Endodermal cell (in vitro differentiated cells): ENCODE data around the gene PLA2R1. TPM values are rescaled to one million over a fixed set of nuclear protein-coding genes. Genes with fewer than 3 reads are reported as not detected.

Experiments
- DNase-seq: peaks from one replicate; pipeline ENCODE4 v3.0.0-alpha.2; 2017
- H3K27ac ChIP-seq: 2 replicates; pipeline ENCODE4 v1.5.1; 2013; ENCODE audit warnings: mild to moderate bottlenecking, low read depth, low read length, moderate library complexity
- H3K27me3 ChIP-seq: 2 replicates; pipeline ENCODE4 v1.6.1; 2013; ENCODE audit warnings: mild to moderate bottlenecking, low read length, moderate library complexity; ENCODE audit not compliant: insufficient read depth, control insufficient read depth, poor library complexity, severe bottlenecking
- H3K36me3 ChIP-seq: 2 replicates; pipeline ENCODE4 v1.7.0; 2013; ENCODE audit warnings: mild to moderate bottlenecking, low read length, moderate library complexity; ENCODE audit not compliant: control insufficient read depth, insufficient read depth
- H3K4me1 ChIP-seq: one replicate; pipeline ENCODE4 v1.7.0; 2013; ENCODE audit warnings: low read length; ENCODE audit not compliant: control insufficient read depth, insufficient read depth
- H3K4me3 ChIP-seq: 2 replicates; pipeline ENCODE4 v1.5.1; 2013; ENCODE audit warnings: mild to moderate bottlenecking, low read length, moderate library complexity
- H3K9ac ChIP-seq: 2 replicates; pipeline ENCODE4 v1.6.1; 2013; ENCODE audit warnings: mild to moderate bottlenecking, low read length, moderate library complexity; ENCODE audit not compliant: poor library complexity, severe bottlenecking; ENCODE audit errors: extremely low read depth
- H3K9me3 ChIP-seq: 2 replicates; pipeline ENCODE4 v1.6.1; 2013; ENCODE audit warnings: mild to moderate bottlenecking, low read length, moderate library complexity; ENCODE audit not compliant: control insufficient read depth
- H3K27ac Mint-ChIP-seq: 2 replicates; pipeline ENCODE4 v1.8.0; 2020; ENCODE audit warnings: mixed read lengths
- H3K27me3 Mint-ChIP-seq: 2 replicates; pipeline ENCODE4 v1.8.0; 2021; ENCODE audit warnings: mild to moderate bottlenecking, mixed read lengths; ENCODE audit not compliant: insufficient read depth
- H3K36me3 Mint-ChIP-seq: 2 replicates; pipeline ENCODE4 v1.8.0; 2020; ENCODE audit warnings: low read depth, mixed read lengths
- H3K4me1 Mint-ChIP-seq: 2 replicates; pipeline ENCODE4 v1.8.0; 2020; ENCODE audit warnings: mixed read lengths
- H3K4me3 Mint-ChIP-seq: 2 replicates; pipeline ENCODE4 v1.8.0; 2020; ENCODE audit warnings: mild to moderate bottlenecking, moderate library complexity, mixed read lengths
- H3K9me3 Mint-ChIP-seq: 2 replicates; pipeline ENCODE4 v1.8.0; 2020; ENCODE audit warnings: mild to moderate bottlenecking, mixed read lengths
- WGBS, 2 experiments: methylation state at CpG; one replicate each; pipeline versions ENCODE4 v1.1.5 to v1.1.7; 2013; ENCODE audit warnings: missing lambda C conversion rate in 2 of 2, mixed read lengths in 1 of 2; ENCODE audit not compliant: insufficient coverage in 1 of 2, insufficient read length in 1 of 2; 5-methylcytosine and 5-hydroxymethylcytosine counted together
- total RNA-seq, 2 donors: library from RNA; stranded (reverse); fragmentation: NEBNext Ultra II Directional in 1 of 2; extraction: Animal tissue kit (Norgen Biotek cat#: 25700) in 1 of 2; gene quantifications; 2 replicates in 1 of 2; 3 replicates in 1 of 2; pipeline ENCODE4 v1.2.1, GENCODE V29; 2021
- TF ChIP-seq, protein P1 (sequence below): fragments of 200-600 bp; sonication (generic); conservative IDR thresholded peaks from 2 replicates; pipeline ENCODE4 v1.5.0; 2021; ENCODE audit warnings: antibody characterized with exemption, mild to moderate bottlenecking

The PLA2R1 gene
- total RNA-seq, 2 donors from 2014 or later: 1.4 to 1.8 TPM

DNA sequence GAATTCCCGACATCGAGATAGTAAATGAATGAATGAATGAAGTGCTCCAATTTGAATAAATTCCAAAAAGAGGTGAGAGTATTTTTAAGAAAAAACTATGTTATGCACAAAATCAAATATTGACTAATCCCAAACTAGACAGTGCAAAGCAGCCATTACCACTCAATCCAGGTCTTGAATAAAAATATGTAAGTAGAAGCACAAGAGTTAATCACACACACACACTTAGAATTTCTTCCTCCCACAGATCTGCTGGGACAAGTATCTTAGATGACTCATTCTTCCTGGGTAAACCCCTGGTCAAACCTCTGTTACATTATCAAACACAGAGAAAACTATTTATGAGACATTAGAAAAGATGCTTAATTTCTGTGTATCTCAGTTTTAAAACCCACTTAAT is 102.0 kb downstream of the PLA2R1 start:
- Histone ChIP-seq H3K27ac (no peak overlapping the region), H3K9me3 (no peaks in the 10 kb centered on the region), H3K4me1 (no peaks in the 10 kb centered on the region), H3K9ac (no peak overlapping the region), H3K36me3 (no peaks in the 10 kb centered on the region), H3K27me3 (no peaks in the 10 kb centered on the region), H3K4me3 (no peak overlapping the region)
- no peak overlapping the region for H3K27ac Mint-ChIP-seq
- TF ChIP-seq, protein P1, sequence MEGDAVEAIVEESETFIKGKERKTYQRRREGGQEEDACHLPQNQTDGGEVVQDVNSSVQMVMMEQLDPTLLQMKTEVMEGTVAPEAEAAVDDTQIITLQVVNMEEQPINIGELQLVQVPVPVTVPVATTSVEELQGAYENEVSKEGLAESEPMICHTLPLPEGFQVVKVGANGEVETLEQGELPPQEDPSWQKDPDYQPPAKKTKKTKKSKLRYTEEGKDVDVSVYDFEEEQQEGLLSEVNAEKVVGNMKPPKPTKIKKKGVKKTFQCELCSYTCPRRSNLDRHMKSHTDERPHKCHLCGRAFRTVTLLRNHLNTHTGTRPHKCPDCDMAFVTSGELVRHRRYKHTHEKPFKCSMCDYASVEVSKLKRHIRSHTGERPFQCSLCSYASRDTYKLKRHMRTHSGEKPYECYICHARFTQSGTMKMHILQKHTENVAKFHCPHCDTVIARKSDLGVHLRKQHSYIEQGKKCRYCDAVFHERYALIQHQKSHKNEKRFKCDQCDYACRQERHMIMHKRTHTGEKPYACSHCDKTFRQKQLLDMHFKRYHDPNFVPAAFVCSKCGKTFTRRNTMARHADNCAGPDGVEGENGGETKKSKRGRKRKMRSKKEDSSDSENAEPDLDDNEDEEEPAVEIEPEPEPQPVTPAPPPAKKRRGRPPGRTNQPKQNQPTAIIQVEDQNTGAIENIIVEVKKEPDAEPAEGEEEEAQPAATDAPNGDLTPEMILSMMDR: no peak
- no peak for DNase-seq
- H3K9me3 Mint-ChIP-seq: no peaks in the 10 kb centered on the region
- no peaks in the 10 kb centered on the region for H3K27me3 Mint-ChIP-seq
- H3K36me3 Mint-ChIP-seq: no peaks in the 10 kb centered on the region
- peaks cover 7% of the 10 kb centered on the region for H3K4me1 Mint-ChIP-seq
- WGBS, 2 experiments: 94% methylated on average over 2 of the region's 2 CpGs; no CpG with 5 or more reads in 1 of the 2 experiments
- H3K4me3 Mint-ChIP-seq: no peak overlapping the region

DNA sequence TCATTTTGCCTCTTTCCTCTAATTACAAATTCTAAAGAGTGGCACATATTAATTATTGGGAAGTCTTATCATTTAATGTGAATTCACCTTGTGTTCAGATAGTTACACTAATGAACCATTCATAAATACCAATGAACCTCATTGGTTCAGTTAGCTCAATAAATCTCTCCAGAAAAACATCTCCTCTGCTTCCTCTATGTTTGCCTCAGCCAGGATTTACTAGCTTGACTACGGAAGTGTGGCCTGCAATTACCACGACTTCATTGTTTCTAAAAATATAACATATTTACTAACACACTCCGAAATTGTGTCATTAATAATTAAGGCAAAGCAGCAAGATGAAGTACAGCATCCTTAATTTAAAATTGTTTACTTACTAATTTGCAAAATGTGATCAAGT is 103.3 kb downstream of the PLA2R1 start:
- H3K36me3 ChIP-seq: no peaks in the 10 kb centered on the region
- TF ChIP-seq, protein P1: no peak
- Mint-ChIP-seq H3K4me1 (peaks cover 7% of the 10 kb centered on the region), H3K9me3 (no peaks in the 10 kb centered on the region), H3K36me3 (no peaks in the 10 kb centered on the region), H3K27me3 (no peaks in the 10 kb centered on the region), H3K27ac (no peak overlapping the region), H3K4me3 (no peak overlapping the region)
- no peak overlapping the region for H3K27ac ChIP-seq
- no peak for DNase-seq
- WGBS, 2 experiments: 85 to 93% methylated on average over 3 of the region's 3 CpGs
- H3K4me3 ChIP-seq: no peak overlapping the region
- H3K27me3 ChIP-seq: no peaks in the 10 kb centered on the region
- no peaks in the 10 kb centered on the region for H3K9me3 ChIP-seq
- no peak overlapping the region for H3K9ac ChIP-seq
- H3K4me1 ChIP-seq: no peaks in the 10 kb centered on the region

DNA sequence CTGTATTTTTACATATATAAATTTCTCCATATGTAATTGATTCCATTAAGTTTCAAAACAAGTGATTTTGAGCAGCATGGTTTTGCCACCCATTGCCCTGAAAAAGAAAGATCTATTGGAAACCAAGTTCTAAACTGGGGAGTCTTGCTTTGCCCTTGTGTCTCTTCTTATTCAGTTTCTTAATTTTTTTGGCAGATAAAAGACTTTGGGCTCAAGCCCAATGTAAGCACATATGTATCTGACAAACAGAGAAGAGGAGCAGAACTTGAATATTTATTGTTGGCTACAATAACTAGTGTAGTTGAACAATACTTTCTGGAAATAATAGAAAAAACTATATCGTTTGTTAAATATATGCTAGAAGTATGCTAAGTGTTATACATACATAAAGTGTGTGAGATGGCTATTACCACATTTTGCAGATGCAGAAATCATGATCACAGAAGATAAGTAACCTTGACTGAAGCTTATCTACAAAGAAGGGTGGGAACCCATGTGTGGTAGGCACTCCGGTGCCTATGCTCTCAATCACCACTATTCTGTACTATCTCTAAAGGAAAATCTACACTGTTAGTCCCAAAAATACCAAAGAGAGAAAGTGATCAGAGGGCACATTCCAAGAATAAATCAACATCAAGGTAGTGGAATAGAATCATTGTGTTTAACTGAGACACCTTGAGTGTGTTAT is 109.1 kb downstream of the PLA2R1 start:
- Histone ChIP-seq H3K9ac (no peak overlapping the region), H3K27ac (no peak overlapping the region), H3K27me3 (no peaks in the 10 kb centered on the region), H3K4me1 (no peaks in the 10 kb centered on the region), H3K4me3 (no peak overlapping the region), H3K9me3 (no peaks in the 10 kb centered on the region), H3K36me3 (no peaks in the 10 kb centered on the region)
- WGBS, 2 experiments: 92 to 98% methylated on average over 2 of the region's 2 CpGs
- TF ChIP-seq, protein P1: no peak
- no peaks in the 10 kb centered on the region for H3K4me1 Mint-ChIP-seq
- no peak overlapping the region for H3K27ac Mint-ChIP-seq
- H3K27me3 Mint-ChIP-seq: peaks cover 2% of the 10 kb centered on the region
- DNase-seq: no peak
- H3K36me3 Mint-ChIP-seq: no peaks in the 10 kb centered on the region
- H3K9me3 Mint-ChIP-seq: no peaks in the 10 kb centered on the region
- H3K4me3 Mint-ChIP-seq: no peak overlapping the region
